ENCODE results near the gene CA4.

DNA sequence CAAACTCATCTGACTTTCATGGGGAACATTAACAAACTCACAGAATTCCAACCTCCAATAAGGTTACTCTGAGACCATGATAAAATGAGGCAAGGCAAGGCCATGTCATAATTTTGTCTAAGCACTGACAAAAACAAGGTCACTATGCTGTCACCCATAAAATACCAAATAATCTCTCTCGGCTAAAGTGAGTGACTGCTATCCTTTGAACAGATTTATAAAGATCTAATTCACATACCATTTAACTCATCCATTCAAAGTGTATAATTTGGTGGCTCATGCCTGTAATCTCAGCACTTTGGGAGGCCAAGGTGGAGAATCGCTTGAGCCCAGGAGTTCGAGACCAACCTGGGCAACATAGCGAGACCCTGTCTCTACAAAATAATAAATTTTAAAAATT, 20.6 kb upstream of the CA4 start:
- TF ChIP-seq RAD21 (IDR thresholded peaks at IDR 0.05; ENCODE audit: low read depth) (no peak), YY1 (IDR thresholded peaks at IDR 0.05; ENCODE audit: low read depth) (no peak), EP300 (IDR thresholded peaks at IDR 0.05; ENCODE audit: borderline replicate concordance) (no peak), ZBTB7A (IDR thresholded peaks at IDR 0.05; ENCODE audit: low read depth) (no peak), CEBPB (IDR thresholded peaks at IDR 0.05) (no peak), TCF12 (IDR thresholded peaks at IDR 0.05; ENCODE audit: low read depth) (no peak), FOXM1 (IDR thresholded peaks at IDR 0.05; ENCODE audit: borderline replicate concordance, low read depth) (no peak), CREB1 (IDR thresholded peaks at IDR 0.05; ENCODE audit: low read depth) (no peak), EGR1 (IDR thresholded peaks at IDR 0.05) (no peak)
- TF ChIP-seq, protein P1, sequence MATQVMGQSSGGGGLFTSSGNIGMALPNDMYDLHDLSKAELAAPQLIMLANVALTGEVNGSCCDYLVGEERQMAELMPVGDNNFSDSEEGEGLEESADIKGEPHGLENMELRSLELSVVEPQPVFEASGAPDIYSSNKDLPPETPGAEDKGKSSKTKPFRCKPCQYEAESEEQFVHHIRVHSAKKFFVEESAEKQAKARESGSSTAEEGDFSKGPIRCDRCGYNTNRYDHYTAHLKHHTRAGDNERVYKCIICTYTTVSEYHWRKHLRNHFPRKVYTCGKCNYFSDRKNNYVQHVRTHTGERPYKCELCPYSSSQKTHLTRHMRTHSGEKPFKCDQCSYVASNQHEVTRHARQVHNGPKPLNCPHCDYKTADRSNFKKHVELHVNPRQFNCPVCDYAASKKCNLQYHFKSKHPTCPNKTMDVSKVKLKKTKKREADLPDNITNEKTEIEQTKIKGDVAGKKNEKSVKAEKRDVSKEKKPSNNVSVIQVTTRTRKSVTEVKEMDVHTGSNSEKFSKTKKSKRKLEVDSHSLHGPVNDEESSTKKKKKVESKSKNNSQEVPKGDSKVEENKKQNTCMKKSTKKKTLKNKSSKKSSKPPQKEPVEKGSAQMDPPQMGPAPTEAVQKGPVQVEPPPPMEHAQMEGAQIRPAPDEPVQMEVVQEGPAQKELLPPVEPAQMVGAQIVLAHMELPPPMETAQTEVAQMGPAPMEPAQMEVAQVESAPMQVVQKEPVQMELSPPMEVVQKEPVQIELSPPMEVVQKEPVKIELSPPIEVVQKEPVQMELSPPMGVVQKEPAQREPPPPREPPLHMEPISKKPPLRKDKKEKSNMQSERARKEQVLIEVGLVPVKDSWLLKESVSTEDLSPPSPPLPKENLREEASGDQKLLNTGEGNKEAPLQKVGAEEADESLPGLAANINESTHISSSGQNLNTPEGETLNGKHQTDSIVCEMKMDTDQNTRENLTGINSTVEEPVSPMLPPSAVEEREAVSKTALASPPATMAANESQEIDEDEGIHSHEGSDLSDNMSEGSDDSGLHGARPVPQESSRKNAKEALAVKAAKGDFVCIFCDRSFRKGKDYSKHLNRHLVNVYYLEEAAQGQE (IDR thresholded peaks at IDR 0.05; ENCODE audit: low read depth), result no peak
- TF ChIP-seq, protein P2, sequence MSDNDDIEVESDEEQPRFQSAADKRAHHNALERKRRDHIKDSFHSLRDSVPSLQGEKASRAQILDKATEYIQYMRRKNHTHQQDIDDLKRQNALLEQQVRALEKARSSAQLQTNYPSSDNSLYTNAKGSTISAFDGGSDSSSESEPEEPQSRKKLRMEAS (IDR thresholded peaks at IDR 0.05), result no peak
- TF ChIP-seq, protein P3, sequence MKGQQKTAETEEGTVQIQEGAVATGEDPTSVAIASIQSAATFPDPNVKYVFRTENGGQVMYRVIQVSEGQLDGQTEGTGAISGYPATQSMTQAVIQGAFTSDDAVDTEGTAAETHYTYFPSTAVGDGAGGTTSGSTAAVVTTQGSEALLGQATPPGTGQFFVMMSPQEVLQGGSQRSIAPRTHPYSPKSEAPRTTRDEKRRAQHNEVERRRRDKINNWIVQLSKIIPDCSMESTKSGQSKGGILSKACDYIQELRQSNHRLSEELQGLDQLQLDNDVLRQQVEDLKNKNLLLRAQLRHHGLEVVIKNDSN (IDR thresholded peaks at IDR 0.05), result no peak

All from Ishikawa (cell line).